Suprapubic skin (tissue), 4 donors: Measurements from ENCODE around the gene SPOCK1.

ENCODE experiments used
- EP300 ChIP-seq: sonication (generic); formaldehyde crosslinking; IDR thresholded peaks from one replicate; pipeline ENCODE4 v1.6.1; 2017; ENCODE audit warnings: antibody characterized with exemption
- POLR2A ChIP-seq, 2 donors: fragments of 450-650 bp; IDR thresholded peaks; one replicate each; pipeline ENCODE4 v1.6.1; 2017; ENCODE audit warnings: antibody characterized with exemption in 2 of 2, mild to moderate bottlenecking in 2 of 2, moderate library complexity in 2 of 2
- POLR2AphosphoS5 ChIP-seq, 3 donors: sonication (generic); formaldehyde crosslinking; IDR thresholded peaks; one replicate each; pipeline ENCODE4 v1.6.1; 2017; ENCODE audit warnings: antibody characterized with exemption in 3 of 3
- TF ChIP-seq, protein P1 (sequence below), 2 donors: fragments of 200-600 bp in 1 of 2; fragments of 450-650 bp in 1 of 2; sonication (generic) in 1 of 2; IDR thresholded peaks; one replicate each; pipeline ENCODE4 v1.5.1; 2016 to 2019; ENCODE audit warnings: antibody characterized with exemption in 2 of 2, mild to moderate bottlenecking in 1 of 2, moderate library complexity in 1 of 2

DNA sequence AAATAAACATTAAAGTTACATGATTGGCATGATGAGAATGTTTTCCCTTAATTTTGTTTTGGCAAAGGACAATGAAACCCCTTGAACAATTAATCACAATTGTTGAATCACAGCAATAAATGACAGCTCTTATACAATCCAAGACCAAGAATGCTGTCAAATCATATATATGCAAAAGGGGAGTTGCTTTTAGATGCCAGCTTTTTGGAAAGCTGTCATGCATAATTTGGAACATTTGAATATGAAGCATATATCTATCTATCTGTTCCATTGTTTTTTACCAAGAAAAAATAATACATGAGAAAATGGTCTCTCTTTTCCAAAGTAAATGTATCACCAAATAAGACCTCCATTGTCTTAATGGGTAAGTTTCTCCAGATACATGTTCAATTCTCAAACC, 44.5 kb downstream of the SPOCK1 start:
- TF ChIP-seq, protein P1, sequence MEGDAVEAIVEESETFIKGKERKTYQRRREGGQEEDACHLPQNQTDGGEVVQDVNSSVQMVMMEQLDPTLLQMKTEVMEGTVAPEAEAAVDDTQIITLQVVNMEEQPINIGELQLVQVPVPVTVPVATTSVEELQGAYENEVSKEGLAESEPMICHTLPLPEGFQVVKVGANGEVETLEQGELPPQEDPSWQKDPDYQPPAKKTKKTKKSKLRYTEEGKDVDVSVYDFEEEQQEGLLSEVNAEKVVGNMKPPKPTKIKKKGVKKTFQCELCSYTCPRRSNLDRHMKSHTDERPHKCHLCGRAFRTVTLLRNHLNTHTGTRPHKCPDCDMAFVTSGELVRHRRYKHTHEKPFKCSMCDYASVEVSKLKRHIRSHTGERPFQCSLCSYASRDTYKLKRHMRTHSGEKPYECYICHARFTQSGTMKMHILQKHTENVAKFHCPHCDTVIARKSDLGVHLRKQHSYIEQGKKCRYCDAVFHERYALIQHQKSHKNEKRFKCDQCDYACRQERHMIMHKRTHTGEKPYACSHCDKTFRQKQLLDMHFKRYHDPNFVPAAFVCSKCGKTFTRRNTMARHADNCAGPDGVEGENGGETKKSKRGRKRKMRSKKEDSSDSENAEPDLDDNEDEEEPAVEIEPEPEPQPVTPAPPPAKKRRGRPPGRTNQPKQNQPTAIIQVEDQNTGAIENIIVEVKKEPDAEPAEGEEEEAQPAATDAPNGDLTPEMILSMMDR (IDR thresholded peaks at IDR 0.05), result no peak
- TF ChIP-seq EP300, result no peak
- no peak for TF ChIP-seq POLR2A (IDR thresholded peaks at IDR 0.05)
- TF ChIP-seq POLR2AphosphoS5 (IDR thresholded peaks at IDR 0.05), result no peak
